ENCODE results near the gene AP2M1. TPM values are rescaled to one million over a fixed set of nuclear protein-coding genes. Genes with fewer than 3 reads are reported as not detected.

AP2M1 gene
- polyA plus RNA-seq, 1 donor from 2014 or later: 551 TPM

GRCh38 chr3:184135149-184135910, 39.3 kb upstream of the AP2M1 start, which contains the start of gene EIF2B5 (continued):
- TF ChIP-seq CTCF (IDR thresholded peaks at IDR 0.05; ENCODE audit: poor library complexity, severe bottlenecking): peak; percentile 72

- H2AFZ ChIP-seq (ENCODE audit: low read depth, low read length): peak overlapping the region; percentile 58
Measured at GRCh38 chr3:184135911-184136260, 38.8 kb upstream of the AP2M1 start.

More at GRCh38 chr3:184135911-184136260, 38.8 kb upstream of the AP2M1 start:
- peaks cover 24% of the 10 kb centered on the region for H3K79me2 ChIP-seq (replicated peaks; ENCODE audit: insufficient read depth, low read length)
- no peaks in the 10 kb centered on the region for H3K27me3 ChIP-seq (ENCODE audit: insufficient read depth, low read depth, low read length)
- peak overlapping the region; percentile 75 for H3K4me3 ChIP-seq (ENCODE audit: low read length)
- no peaks in the 10 kb centered on the region for H3K36me3 ChIP-seq (ENCODE audit: insufficient read depth, low read length)
- TF ChIP-seq TAF1 (IDR thresholded peaks at IDR 0.05; ENCODE audit: low read depth): no peak
- no peak for TF ChIP-seq RAD21 (conservative IDR thresholded peaks at IDR 0.05)
- TF ChIP-seq EZH2 (IDR thresholded peaks at IDR 0.05; ENCODE audit: borderline replicate concordance, insufficient read depth, low read length, poor library complexity, severe bottlenecking): no peak
- no peak for TF ChIP-seq REST (IDR thresholded peaks at IDR 0.05; ENCODE audit: borderline replicate concordance)
- TF ChIP-seq EP300 (conservative IDR thresholded peaks at IDR 0.05; ENCODE audit: poor library complexity, severe bottlenecking): no peak
- no peak for TF ChIP-seq CTCF (IDR thresholded peaks at IDR 0.05; ENCODE audit: poor library complexity, severe bottlenecking)
- no peak for TF ChIP-seq SMC3 (conservative IDR thresholded peaks at IDR 0.05; ENCODE audit: poor library complexity)
- no peaks in the 10 kb centered on the region for H3K9me3 ChIP-seq (ENCODE audit: low read length)
- H3K9ac ChIP-seq (ENCODE audit: low read length): peak overlapping the region; percentile 81
- H3K9me2 ChIP-seq (ENCODE audit: insufficient read depth, low read length): no peaks in the 10 kb centered on the region
- peaks cover 3% of the 10 kb centered on the region for H3F3A ChIP-seq (ENCODE audit: insufficient read depth, low read length, poor library complexity, severe bottlenecking)
- peak overlapping the region; percentile 83 for H3K4me2 ChIP-seq (ENCODE audit: low read length)
- peak overlapping the region; percentile 79 for H3K27ac ChIP-seq (ENCODE audit: low read length)
- H4K20me1 ChIP-seq (ENCODE audit: insufficient read depth): no peaks in the 10 kb centered on the region
